ENCODE data around the gene SLF2.

SLF2 gene

GRCh38 chr10:101003639-101004206 is 91.0 kb downstream of the SLF2 start:
- H3K9ac ChIP-seq, result no peak overlapping the region
- no peak for TF ChIP-seq CTCF (conservative IDR thresholded peaks at IDR 0.05; ENCODE audit: low read depth, low read length)
- H3K4me2 ChIP-seq, result no peak overlapping the region
- no peak overlapping the region for H2AFZ ChIP-seq (ENCODE audit: low read depth)
- no peaks in the 10 kb centered on the region for H4K20me1 ChIP-seq (ENCODE audit: insufficient read depth)
- no peaks in the 10 kb centered on the region for H3K36me3 ChIP-seq (ENCODE audit: insufficient read depth)
- peaks cover 12% of the 10 kb centered on the region for H3K4me1 ChIP-seq (ENCODE audit: low read depth, poor library complexity, severe bottlenecking)
- H3K4me3 ChIP-seq (IDR thresholded peaks at IDR 0.05; ENCODE audit: insufficient read depth, low read depth, low read length), result no peak overlapping the region
- no peaks in the 10 kb centered on the region for H3K27me3 ChIP-seq (ENCODE audit: insufficient read depth, low read depth)
- H3K79me2 ChIP-seq (ENCODE audit: insufficient read depth, low read depth), result no peaks in the 10 kb centered on the region
- H3K27ac ChIP-seq, result no peak overlapping the region

- no peak for TF ChIP-seq CTCF (conservative IDR thresholded peaks at IDR 0.05; ENCODE audit: low read depth, low read length)
- H3K9ac ChIP-seq, result no peak overlapping the region
- H3K27ac ChIP-seq, result no peak overlapping the region
- no peaks in the 10 kb centered on the region for H4K20me1 ChIP-seq (ENCODE audit: insufficient read depth)
- H3K36me3 ChIP-seq (ENCODE audit: insufficient read depth), result no peaks in the 10 kb centered on the region
- no peaks in the 10 kb centered on the region for H3K79me2 ChIP-seq (ENCODE audit: insufficient read depth, low read depth)
- H2AFZ ChIP-seq (ENCODE audit: low read depth), result no peak overlapping the region
- no peaks in the 10 kb centered on the region for H3K27me3 ChIP-seq (ENCODE audit: insufficient read depth, low read depth)
- no peak overlapping the region for H3K4me3 ChIP-seq (IDR thresholded peaks at IDR 0.05; ENCODE audit: insufficient read depth, low read depth, low read length)
- H3K4me1 ChIP-seq (ENCODE audit: low read depth, poor library complexity, severe bottlenecking), result peaks cover 6% of the 10 kb centered on the region
- H3K4me2 ChIP-seq, result no peak overlapping the region
These were observed 92.6 kb downstream of the SLF2 start for GRCh38 chr10:101005361-101005760.

GRCh38 chr10:101005869-101006567 is 93.3 kb downstream of the SLF2 start:
- Histone ChIP-seq H3K4me1 (ENCODE audit: low read depth, poor library complexity, severe bottlenecking) (peaks cover 6% of the 10 kb centered on the region), H3K4me3 (IDR thresholded peaks at IDR 0.05; ENCODE audit: insufficient read depth, low read depth, low read length) (no peak overlapping the region), H3K79me2 (ENCODE audit: insufficient read depth, low read depth) (no peaks in the 10 kb centered on the region), H2AFZ (ENCODE audit: low read depth) (no peak overlapping the region), H3K27ac (no peak overlapping the region), H4K20me1 (ENCODE audit: insufficient read depth) (no peaks in the 10 kb centered on the region), H3K4me2 (no peak overlapping the region), H3K27me3 (ENCODE audit: insufficient read depth, low read depth) (no peaks in the 10 kb centered on the region), H3K9ac (no peak overlapping the region), H3K36me3 (ENCODE audit: insufficient read depth) (no peaks in the 10 kb centered on the region)
- TF ChIP-seq CTCF (conservative IDR thresholded peaks at IDR 0.05; ENCODE audit: low read depth, low read length), result no peak

DNA sequence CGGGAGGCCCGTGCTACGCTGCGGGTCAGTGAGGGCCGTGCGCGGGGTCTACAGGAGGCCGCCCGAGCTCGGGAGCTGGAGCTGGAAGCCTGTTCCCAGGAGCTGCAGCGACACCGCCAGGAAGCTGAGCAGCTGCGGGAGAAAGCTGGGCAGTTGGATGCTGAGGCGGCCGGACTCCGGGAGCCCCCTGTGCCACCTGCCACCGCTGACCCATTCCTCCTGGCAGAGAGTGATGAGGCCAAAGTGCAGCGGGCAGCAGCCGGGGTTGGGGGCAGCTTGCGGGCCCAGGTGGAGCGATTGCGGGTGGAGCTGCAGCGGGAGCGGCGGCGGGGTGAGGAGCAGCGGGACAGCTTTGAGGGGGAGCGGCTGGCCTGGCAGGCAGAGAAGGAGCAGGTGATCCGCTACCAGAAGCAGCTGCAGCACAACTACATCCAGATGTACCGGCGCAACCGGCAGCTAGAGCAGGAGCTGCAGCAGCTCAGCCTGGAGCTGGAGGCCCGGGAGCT is 93.9 kb downstream of the SLF2 start:
- Histone ChIP-seq H2AFZ (ENCODE audit: low read depth) (no peak overlapping the region), H3K9ac (no peak overlapping the region), H3K27ac (no peak overlapping the region), H3K4me1 (ENCODE audit: low read depth, poor library complexity, severe bottlenecking) (peaks cover 6% of the 10 kb centered on the region), H3K4me3 (IDR thresholded peaks at IDR 0.05; ENCODE audit: insufficient read depth, low read depth, low read length) (no peak overlapping the region), H3K27me3 (ENCODE audit: insufficient read depth, low read depth) (no peaks in the 10 kb centered on the region), H3K79me2 (ENCODE audit: insufficient read depth, low read depth) (no peaks in the 10 kb centered on the region), H3K4me2 (no peak overlapping the region), H4K20me1 (ENCODE audit: insufficient read depth) (no peaks in the 10 kb centered on the region), H3K36me3 (ENCODE audit: insufficient read depth) (no peaks in the 10 kb centered on the region)
- no peak for TF ChIP-seq CTCF (conservative IDR thresholded peaks at IDR 0.05; ENCODE audit: low read depth, low read length)
